SJCRH30 (cell line): ENCODE measurements around the gene BTBD1. TPM values are rescaled to one million over a fixed set of nuclear protein-coding genes. Genes with fewer than 3 reads are reported as not detected.
"Not testable (repeated sequence)": the region's sequence is repeated elsewhere in the genome, so short reads cannot be mapped to it uniquely, and the experiment has no call there.

ENCODE experiments used
- DNase-seq, 2 experiments: peaks; one replicate each; pipeline ENCODE4 v3.0.0-alpha.2; 2015 to 2020
- H3K27ac ChIP-seq: fragments of 250-450 bp; sonication (Bioruptor Pico); 2 replicates; pipeline ENCODE4 v1.5.1; 2020; ENCODE audit warnings: mild to moderate bottlenecking, moderate library complexity
- H3K27me3 ChIP-seq: fragments of 250-450 bp; sonication (Bioruptor Pico); 2 replicates; pipeline ENCODE4 v1.5.1; 2020; ENCODE audit warnings: mild to moderate bottlenecking, moderate library complexity
- H3K36me3 ChIP-seq: fragments of 250-450 bp; sonication (Bioruptor Pico); 2 replicates; pipeline ENCODE4 v1.5.1; 2020; ENCODE audit warnings: mild to moderate bottlenecking, moderate library complexity
- H3K4me1 ChIP-seq: fragments of 250-450 bp; sonication (Bioruptor Pico); 2 replicates; pipeline ENCODE4 v1.5.1; 2020; ENCODE audit warnings: mild to moderate bottlenecking, moderate library complexity
- H3K4me3 ChIP-seq: fragments of 250-450 bp; sonication (Bioruptor Pico); 2 replicates; pipeline ENCODE4 v1.5.1; 2020; ENCODE audit warnings: mild to moderate bottlenecking, moderate library complexity
- H3K9me3 ChIP-seq: fragments of 250-450 bp; sonication (Bioruptor Pico); replicated peaks from 2 replicates; pipeline ENCODE4 v1.5.1; 2020; ENCODE audit warnings: mild to moderate bottlenecking, moderate library complexity
- total RNA-seq: library from RNA; depleted of rRNA; stranded (reverse); fragments of >200 nt; shearing (Covaris generic); gene quantifications from 2 replicates; pipeline ENCODE4 v1.2.3, GENCODE V29; 2014

Gene BTBD1
- total RNA-seq, 1 experiment from 2014 or later: 83.7 TPM

DNA sequence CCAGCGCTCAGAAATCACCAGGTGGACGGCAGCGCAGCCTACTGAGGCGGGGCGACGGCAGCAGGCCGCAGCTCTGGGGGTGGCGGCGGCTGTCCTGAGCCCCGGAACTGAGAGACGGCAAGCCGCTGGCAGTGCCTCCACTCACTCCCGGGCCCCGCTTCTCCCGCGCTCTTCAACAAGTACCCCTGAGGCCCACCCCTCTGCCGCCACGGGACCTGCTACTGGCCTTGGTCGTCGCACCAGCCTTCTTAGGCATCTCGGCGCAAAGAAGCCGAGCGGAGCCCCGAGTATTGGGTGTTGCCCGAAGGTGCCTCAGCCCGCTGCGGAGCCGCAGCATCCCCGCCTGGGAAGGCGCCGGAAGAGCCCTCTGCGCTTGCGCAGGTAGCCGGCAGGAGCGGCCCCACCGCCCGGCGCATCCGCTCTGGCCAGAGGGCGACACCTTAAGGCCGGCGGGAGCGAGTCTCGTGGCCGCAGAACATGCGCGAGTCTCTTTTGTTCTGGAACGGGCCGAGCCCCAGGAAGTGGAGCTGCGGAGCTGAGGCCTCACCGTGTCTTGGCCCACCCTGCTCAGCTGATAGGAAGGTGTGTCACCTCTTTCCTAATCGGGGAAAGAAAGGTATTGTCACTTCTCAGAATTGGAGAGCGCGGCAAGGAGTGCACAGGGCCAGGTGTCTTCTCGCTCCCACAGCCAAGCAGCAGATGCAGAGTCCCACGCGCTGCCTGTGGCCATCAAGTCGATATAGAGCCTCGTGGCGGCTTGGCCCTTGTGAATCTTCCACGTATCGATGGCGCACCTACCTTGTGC lies 55.6 kb downstream of the BTBD1 start, which contains the start of gene C15orf40:
C15orf40 (minus strand) TSS at position 369 of the 805 bp plus-strand sequence; CDS start at position 337, 32 bp downstream.
- Histone ChIP-seq H3K4me1 (peaks cover 10% of the 10 kb centered on the region; the same call in 1 of the 2 replicates), H3K27me3 (no peaks in the 10 kb centered on the region), H3K27ac (peak within 1 kb of the TSS; percentile 41), H3K9me3 (no peaks in the 10 kb centered on the region), H3K36me3 (peaks cover 11% of the 10 kb centered on the region; the same call in 1 of the 2 replicates), H3K4me3 (peak within 1 kb of the TSS; percentile 86)
- DNase-seq: peak; percentile 87 to 91

DNA sequence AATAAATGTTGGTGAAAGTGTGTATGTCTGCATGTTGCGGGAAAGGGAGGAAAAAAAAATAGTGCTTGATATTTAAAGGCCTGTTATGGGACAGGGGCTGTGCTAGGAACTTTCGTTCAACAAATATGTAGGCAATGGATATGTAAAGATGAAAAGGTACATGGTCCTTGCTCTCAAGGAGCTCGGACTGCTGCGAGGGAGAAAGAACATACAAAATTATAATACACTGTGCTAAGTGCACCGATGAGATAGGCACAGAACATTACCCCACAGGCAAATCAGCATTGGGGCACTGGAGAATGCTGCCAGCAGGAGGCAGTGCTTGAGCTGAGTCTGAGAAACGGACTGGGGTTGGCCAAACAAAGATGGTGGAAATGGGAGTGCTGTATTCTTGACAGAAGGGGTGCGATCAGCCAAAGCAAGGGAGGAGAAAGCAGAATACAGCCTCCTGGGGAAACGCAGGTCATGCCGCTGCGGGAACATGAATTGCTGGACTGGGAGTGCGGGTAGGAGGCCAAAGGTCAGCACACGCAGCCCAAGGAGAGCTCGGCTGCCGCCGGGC lies 56.3 kb downstream of the BTBD1 start:
- Histone ChIP-seq H3K4me3 (peak overlapping the region; percentile 86), H3K36me3 (peaks cover 13% of the 10 kb centered on the region; the same call in 1 of the 2 replicates), H3K27me3 (no peaks in the 10 kb centered on the region), H3K9me3 (no peaks in the 10 kb centered on the region), H3K4me1 (peaks cover 10% of the 10 kb centered on the region; the same call in 1 of the 2 replicates), H3K27ac (peak overlapping the region; percentile 41)
- DNase-seq: peak; percentile 78 to 87

GRCh38 chr15:83000672-83001031 lies 66.4 kb downstream of the BTBD1 start:
- H3K27ac ChIP-seq, H3K4me3 ChIP-seq, H3K27me3 ChIP-seq, H3K9me3 ChIP-seq, H3K4me1 ChIP-seq, DNase-seq, H3K36me3 ChIP-seq: not testable (repeated sequence)

DNA sequence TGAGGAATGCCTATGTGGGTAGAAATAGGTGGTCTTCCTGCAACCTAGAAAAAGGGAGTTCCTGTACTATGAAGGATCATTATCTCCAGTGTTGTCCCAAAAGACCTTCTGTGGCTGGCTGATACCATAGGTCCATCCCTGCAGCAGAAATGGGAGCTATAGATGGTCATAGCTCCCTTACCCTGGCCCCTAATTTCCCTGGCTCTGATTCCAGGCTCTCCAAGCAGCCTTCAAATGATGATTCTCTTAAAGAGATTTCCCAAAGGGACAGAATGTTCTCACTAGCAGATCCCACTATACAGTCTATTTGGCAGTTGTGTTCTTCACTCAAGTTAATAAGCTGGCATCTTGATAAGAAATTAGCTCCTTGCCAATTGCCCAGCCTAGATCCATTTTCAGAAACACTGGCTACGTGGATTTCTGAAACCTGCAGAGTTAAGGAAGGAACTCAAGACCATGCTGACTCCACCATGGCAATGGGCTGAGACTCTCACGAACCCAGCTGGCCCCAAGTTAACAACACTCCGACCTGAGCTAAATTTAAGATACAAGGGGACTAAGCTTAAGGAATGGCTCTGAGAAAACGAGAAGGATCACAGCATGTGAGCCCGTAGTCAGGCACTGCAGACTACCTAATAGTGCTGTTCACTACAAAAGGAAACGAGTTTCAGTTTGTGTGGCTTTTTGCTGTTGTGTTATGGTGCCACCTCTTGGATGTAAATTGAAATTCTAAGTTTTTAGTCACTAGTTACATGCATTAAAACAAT lies 67.0 kb downstream of the BTBD1 start:
- Histone ChIP-seq H3K27ac (no peak overlapping the region), H3K4me1 (no peaks in the 10 kb centered on the region), H3K4me3 (0 out of 2 replicates have a peak overlapping the region, but pooled peaks have one; percentile 6), H3K9me3 (no peaks in the 10 kb centered on the region), H3K36me3 (no peaks in the 10 kb centered on the region), H3K27me3 (no peaks in the 10 kb centered on the region)
- peak; percentile 11 to 63 for DNase-seq

DNA sequence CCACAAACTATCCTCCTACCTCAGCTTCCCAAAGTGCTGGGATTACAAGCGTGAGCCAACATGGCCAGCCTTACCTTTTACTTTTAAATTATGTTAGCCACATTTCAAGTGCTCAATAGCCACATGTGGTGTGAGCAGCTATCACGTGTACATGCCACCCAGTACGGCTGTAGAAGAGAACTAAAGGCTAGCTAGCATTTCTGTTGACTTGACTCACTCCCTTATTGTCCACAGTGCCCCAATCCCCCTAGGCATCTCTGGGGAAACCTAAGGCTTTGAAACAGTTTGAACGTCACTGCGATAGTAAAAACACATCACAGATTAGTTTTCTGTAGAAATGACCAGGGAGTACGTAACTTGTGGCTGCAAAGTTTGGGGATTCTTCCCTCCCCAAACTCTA lies 67.6 kb downstream of the BTBD1 start:
- Histone ChIP-seq H3K36me3 (no peaks in the 10 kb centered on the region), H3K9me3 (no peaks in the 10 kb centered on the region), H3K4me3 (no peak overlapping the region), H3K4me1 (no peaks in the 10 kb centered on the region), H3K27me3 (no peaks in the 10 kb centered on the region), H3K27ac (no peak overlapping the region)
- DNase-seq: no peak

GRCh38 chr15:82995938-82996337 lies 71.1 kb downstream of the BTBD1 start:
- no peak overlapping the region for H3K27ac ChIP-seq
- H3K9me3 ChIP-seq: no peaks in the 10 kb centered on the region
- peaks cover 2% of the 10 kb centered on the region for H3K36me3 ChIP-seq
- no peaks in the 10 kb centered on the region for H3K27me3 ChIP-seq
- no peaks in the 10 kb centered on the region for H3K4me1 ChIP-seq
- H3K4me3 ChIP-seq: no peak overlapping the region
- DNase-seq: no peak

DNA sequence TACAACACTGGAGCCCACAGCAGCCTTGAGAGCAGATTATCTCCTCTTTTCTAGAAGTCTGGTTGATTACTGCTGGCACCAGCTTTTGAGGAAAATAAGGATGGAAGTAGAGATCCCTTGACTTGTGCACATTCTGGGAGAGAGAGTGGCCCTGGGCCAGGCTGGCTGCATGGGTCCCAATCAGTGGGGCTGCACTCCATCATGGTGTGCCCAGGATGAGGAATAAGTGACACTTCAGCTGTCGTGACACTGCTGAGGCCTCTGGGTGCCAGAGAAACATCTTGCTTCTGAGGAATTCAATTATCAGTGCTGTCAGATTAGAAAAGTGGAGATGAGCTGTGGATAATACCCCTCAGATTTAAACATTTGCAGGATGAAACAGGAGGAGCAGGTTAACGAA lies 72.0 kb downstream of the BTBD1 start:
- Histone ChIP-seq H3K4me3 (no peak overlapping the region), H3K27me3 (no peaks in the 10 kb centered on the region), H3K27ac (no peak overlapping the region), H3K4me1 (no peaks in the 10 kb centered on the region), H3K9me3 (no peaks in the 10 kb centered on the region), H3K36me3 (peaks cover 5% of the 10 kb centered on the region)
- no peak for DNase-seq

DNA sequence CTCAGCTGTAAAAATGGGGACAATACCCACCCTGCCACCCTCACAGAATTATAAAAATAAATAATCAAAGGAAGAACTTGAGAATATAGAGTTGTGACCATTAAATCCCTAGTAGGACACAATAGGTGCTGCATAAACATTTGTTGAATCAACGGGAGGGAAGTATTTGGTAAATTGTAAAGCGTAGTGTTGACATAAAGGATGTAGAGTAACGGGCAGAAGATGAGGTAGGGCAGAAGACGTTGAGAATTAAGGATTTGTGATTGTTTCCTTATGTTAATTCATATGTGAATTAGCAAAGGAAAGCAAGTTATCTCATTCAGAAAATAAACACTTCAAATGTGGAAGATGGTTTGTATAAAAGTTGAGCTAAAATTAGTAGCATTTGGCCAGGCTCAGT lies 73.9 kb downstream of the BTBD1 start:
- DNase-seq: no peak
- H3K4me3 ChIP-seq: no peak overlapping the region
- H3K9me3 ChIP-seq: no peaks in the 10 kb centered on the region
- no peaks in the 10 kb centered on the region for H3K4me1 ChIP-seq
- H3K36me3 ChIP-seq: peaks cover 15% of the 10 kb centered on the region
- no peaks in the 10 kb centered on the region for H3K27me3 ChIP-seq
- no peak overlapping the region for H3K27ac ChIP-seq

DNA sequence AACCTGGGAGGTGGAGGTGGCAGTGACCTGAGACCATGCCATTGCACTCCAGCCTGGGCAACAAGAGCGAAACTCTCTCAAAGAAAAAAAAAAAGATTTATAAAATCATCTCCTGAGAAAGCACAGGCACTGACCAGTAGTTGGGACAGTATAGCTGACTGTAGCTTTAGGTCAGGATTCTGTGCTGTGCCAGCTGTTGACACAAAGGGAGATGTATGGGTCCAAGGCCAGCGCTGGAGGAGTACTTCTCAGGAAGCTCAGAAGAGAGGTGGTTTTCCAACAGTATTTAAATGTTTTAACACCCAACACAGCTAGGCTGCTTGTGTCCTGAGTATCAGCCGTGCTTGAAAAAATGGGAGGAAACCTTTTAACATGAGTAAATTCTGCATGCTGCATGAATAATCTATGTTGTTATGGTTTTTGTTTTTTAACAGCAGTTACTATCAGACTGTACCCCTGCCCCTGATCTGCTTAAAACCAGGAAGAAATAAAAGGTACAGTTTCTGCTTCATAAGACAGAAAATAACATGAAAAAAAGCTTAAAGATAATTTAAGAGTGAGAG lies 74.5 kb downstream of the BTBD1 start:
- H3K4me3 ChIP-seq: no peak overlapping the region
- no peaks in the 10 kb centered on the region for H3K27me3 ChIP-seq
- H3K9me3 ChIP-seq: no peaks in the 10 kb centered on the region
- no peak for DNase-seq
- H3K4me1 ChIP-seq: no peaks in the 10 kb centered on the region
- H3K27ac ChIP-seq: no peak overlapping the region
- H3K36me3 ChIP-seq: peaks cover 15% of the 10 kb centered on the region

GRCh38 chr15:82986442-82986780 lies 80.6 kb downstream of the BTBD1 start:
- no peak for DNase-seq
- H3K9me3 ChIP-seq: no peaks in the 10 kb centered on the region

DNA sequence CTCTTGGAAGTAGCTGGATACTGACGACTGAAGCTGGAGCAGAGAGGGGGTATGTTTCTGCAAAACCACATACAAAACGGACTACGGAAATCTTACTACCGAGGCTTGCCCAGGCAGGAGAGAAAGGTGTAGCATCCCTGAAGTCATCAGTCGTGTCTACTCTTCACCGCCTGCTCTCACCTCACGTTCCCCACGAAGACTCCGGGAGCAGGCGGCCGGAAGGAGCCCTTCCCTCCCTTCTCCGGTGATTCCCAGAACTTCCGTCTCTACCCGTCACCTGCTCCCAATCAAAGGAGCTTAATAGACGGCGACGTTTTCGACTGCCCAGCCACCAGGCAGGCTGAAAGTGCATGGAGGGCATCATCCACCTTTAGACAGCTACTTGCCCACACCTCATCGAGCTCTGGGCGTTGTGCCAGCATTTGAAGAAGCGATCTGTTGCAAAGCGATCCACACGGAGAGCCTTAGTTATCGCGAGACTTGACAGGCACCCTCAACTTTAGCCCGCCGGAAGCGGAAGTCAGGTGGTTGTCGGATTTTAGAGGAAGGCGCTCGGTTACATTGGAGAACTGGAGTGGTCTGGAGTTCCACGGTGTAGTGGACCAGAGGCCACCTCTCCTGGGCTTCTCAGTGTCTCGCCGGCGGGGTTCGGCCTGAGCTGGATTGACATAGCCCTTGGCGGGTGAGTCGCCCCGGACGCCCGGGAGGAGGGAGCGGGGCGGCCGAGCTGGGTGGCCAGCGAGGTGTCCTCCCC lies 81.2 kb downstream of the BTBD1 start, which contains the start of gene RAMAC:
RAMAC (plus strand) TSS at position 523 of the 754 bp plus-strand sequence. CDS start 2,809 bp downstream, outside the sequence.
- H3K4me1 ChIP-seq: no peaks in the 10 kb centered on the region
- peak; percentile 92 to 96 for DNase-seq
- peak within 1 kb of the TSS; percentile 52 for H3K27ac ChIP-seq
- H3K4me3 ChIP-seq: peak within 1 kb of the TSS; percentile 77
- peaks cover 12% of the 10 kb centered on the region for H3K36me3 ChIP-seq
- H3K27me3 ChIP-seq: no peaks in the 10 kb centered on the region
- no peaks in the 10 kb centered on the region for H3K9me3 ChIP-seq

More at GRCh38 chr15:82986442-82986780, 80.6 kb downstream of the BTBD1 start:
- Histone ChIP-seq H3K4me1 (no peaks in the 10 kb centered on the region), H3K4me3 (peak overlapping the region; percentile 77), H3K27ac (peak overlapping the region; percentile 52), H3K36me3 (peaks cover 15% of the 10 kb centered on the region), H3K27me3 (no peaks in the 10 kb centered on the region)

- Histone ChIP-seq H3K4me1 (no peaks in the 10 kb centered on the region), H3K4me3 (no peak overlapping the region), H3K27ac (no peak overlapping the region), H3K9me3 (no peaks in the 10 kb centered on the region), H3K27me3 (no peaks in the 10 kb centered on the region), H3K36me3 (no peaks in the 10 kb centered on the region)
- no peak for DNase-seq
Measured at GRCh38 chr15:82980981-82981380, 86.1 kb downstream of the BTBD1 start.

- DNase-seq: no peak
- no peaks in the 10 kb centered on the region for H3K27me3 ChIP-seq
- H3K36me3 ChIP-seq: no peaks in the 10 kb centered on the region
- H3K4me3 ChIP-seq: no peak overlapping the region
- no peaks in the 10 kb centered on the region for H3K9me3 ChIP-seq
- H3K27ac ChIP-seq: no peak overlapping the region
- no peaks in the 10 kb centered on the region for H3K4me1 ChIP-seq
Measured at GRCh38 chr15:82979726-82980125, 87.3 kb downstream of the BTBD1 start.

GRCh38 chr15:82978438-82978837 lies 88.6 kb downstream of the BTBD1 start:
- Histone ChIP-seq H3K4me1 (no peaks in the 10 kb centered on the region), H3K36me3 (no peaks in the 10 kb centered on the region), H3K27me3 (no peaks in the 10 kb centered on the region), H3K9me3 (no peaks in the 10 kb centered on the region), H3K27ac (no peak overlapping the region), H3K4me3 (no peak overlapping the region)
- no peak for DNase-seq
